Type B pancreatic cell (in vitro differentiated cells): ENCODE data around the gene MED25. TPM values are rescaled to one million over a fixed set of nuclear protein-coding genes. Genes with fewer than 3 reads are reported as not detected.

ENCODE experiments used
- DNase-seq: peaks from one replicate; pipeline ENCODE4 v3.0.0; 2021; ENCODE audit warnings: mixed read lengths; ENCODE audit not compliant: unreplicated experiment; ENCODE audit errors: extremely low spot score
- H3K27ac Mint-ChIP-seq: 2 replicates; pipeline ENCODE4 v1.8.0; 2021; ENCODE audit warnings: mild to moderate bottlenecking, mixed read lengths
- H3K27me3 Mint-ChIP-seq: 2 replicates; pipeline ENCODE4 v1.8.0; 2021; ENCODE audit warnings: mixed read lengths
- H3K36me3 Mint-ChIP-seq: 2 replicates; pipeline ENCODE4 v1.8.0; 2021; ENCODE audit warnings: mixed read lengths
- H3K4me1 Mint-ChIP-seq: one replicate; pipeline ENCODE4 v1.8.0; 2021; ENCODE audit warnings: mixed read lengths; ENCODE audit not compliant: unreplicated experiment
- H3K4me3 Mint-ChIP-seq: 2 replicates; pipeline ENCODE4 v1.8.0; 2021; ENCODE audit warnings: mild to moderate bottlenecking, mixed read lengths
- H3K9me3 Mint-ChIP-seq: 2 replicates; pipeline ENCODE4 v1.8.0; 2021; ENCODE audit warnings: mixed read lengths
- total RNA-seq: library from RNA; stranded (reverse); gene quantifications from 2 replicates; pipeline ENCODE4 v1.2.1, GENCODE V29; 2021; ENCODE audit warnings: low replicate concordance
- TF ChIP-seq, protein P1 (sequence below): fragments of 200-600 bp; sonication (generic); conservative IDR thresholded peaks from 2 replicates; pipeline ENCODE4 v1.5.0; 2021; ENCODE audit warnings: antibody characterized with exemption, mild to moderate bottlenecking

Gene MED25
- total RNA-seq, 1 donor from 2014 or later, result 88.9 TPM

DNA sequence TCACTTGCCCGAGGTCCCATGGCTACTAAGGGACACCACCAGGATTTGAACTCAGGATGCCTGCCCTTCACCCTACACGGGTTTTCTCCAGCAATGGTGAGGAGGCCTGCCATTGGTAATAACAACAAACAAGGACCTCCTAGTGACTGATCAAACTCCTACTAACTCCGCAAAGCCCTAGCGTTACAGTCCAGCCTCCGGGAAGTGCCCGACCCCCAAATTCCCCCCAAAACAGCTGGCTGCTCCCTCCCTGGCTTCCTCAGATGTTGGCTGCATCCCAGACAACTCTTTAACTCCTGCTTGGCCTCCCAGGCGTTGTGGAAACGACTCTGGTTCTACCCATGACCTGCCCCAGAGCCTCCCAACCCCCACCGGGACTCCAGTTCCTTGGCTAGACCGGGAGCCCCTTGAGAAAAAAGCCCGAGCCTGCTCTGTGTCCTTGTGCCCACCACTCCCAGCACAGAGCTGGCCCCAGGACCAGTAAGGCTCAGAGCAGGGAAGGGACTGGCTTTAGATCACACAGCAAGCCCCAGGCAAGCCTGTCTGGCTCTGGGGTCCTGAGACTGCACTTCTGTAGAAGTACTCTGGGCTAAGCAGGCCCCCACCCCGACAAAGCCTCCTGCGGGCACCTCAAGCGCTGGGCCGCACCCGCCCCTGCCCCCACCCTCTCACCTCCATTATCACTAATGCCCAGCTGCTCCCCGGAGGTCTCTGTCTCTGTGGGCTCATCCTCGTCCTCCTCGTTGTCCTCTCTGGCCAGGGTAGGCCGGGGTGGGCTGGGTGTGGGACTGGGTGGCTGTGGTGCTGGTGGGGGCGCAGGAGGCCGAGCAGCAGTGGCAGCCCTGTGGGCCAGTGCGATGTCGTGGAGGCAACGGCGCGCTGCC lies 54.4 kb downstream of the MED25 start:
- Mint-ChIP-seq H3K36me3 (peaks cover 4% of the 10 kb centered on the region), H3K27me3 (no peaks in the 10 kb centered on the region), H3K4me1 (peaks cover 2% of the 10 kb centered on the region), H3K27ac (peak overlapping the region; percentile 50), H3K4me3 (peak overlapping the region; percentile 76), H3K9me3 (no peaks in the 10 kb centered on the region)
- DNase-seq, result no peak
- TF ChIP-seq, protein P1, sequence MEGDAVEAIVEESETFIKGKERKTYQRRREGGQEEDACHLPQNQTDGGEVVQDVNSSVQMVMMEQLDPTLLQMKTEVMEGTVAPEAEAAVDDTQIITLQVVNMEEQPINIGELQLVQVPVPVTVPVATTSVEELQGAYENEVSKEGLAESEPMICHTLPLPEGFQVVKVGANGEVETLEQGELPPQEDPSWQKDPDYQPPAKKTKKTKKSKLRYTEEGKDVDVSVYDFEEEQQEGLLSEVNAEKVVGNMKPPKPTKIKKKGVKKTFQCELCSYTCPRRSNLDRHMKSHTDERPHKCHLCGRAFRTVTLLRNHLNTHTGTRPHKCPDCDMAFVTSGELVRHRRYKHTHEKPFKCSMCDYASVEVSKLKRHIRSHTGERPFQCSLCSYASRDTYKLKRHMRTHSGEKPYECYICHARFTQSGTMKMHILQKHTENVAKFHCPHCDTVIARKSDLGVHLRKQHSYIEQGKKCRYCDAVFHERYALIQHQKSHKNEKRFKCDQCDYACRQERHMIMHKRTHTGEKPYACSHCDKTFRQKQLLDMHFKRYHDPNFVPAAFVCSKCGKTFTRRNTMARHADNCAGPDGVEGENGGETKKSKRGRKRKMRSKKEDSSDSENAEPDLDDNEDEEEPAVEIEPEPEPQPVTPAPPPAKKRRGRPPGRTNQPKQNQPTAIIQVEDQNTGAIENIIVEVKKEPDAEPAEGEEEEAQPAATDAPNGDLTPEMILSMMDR, result no peak

DNA sequence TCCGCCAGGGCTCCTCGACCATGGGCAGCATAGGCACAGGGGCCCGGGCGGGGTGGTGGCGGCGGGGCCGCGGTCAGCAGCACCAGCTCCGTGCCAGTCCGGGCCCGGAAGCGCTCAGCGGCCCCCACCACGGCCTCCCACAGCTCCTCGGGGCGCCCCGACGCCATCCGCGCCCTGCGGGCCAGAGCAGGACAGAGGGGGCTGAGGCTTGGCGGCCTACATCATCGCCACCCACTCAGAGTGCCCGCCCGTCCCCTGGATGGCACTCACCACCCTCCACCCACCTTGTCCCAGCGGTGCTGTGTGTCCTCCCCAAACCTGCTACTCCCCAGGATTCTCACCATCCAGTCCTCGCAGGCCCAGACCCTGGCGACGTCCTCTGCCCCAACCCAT lies 55.0 kb downstream of the MED25 start:
- Mint-ChIP-seq H3K9me3 (no peaks in the 10 kb centered on the region), H3K27me3 (no peaks in the 10 kb centered on the region), H3K27ac (no peak overlapping the region), H3K36me3 (peaks cover 6% of the 10 kb centered on the region), H3K4me3 (no peak overlapping the region), H3K4me1 (peaks cover 2% of the 10 kb centered on the region)
- TF ChIP-seq, protein P1, result no peak
- no peak for DNase-seq

DNA sequence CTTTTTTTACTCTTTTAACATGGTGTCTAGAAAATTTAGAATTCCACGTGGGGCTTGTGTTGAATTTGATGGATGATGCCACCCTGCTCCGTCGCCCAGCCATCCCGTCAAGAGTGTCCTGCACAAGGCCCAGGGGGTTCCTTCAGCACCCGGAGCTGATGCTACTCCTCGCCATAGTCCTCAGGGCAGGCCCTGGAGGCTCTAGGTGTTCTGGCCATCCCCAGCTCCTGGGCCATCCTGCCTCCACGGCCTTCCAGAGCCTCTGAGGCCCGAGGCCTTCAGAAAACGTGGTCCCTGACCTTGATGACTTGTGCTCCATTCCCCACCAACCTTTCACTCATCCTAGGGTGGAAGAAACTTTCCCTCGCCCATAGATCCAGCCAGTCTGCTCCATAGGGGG lies 55.7 kb downstream of the MED25 start:
- no peaks in the 10 kb centered on the region for H3K27me3 Mint-ChIP-seq
- H3K36me3 Mint-ChIP-seq, result peaks cover 7% of the 10 kb centered on the region
- peak overlapping the region; percentile 26 for H3K27ac Mint-ChIP-seq
- H3K4me3 Mint-ChIP-seq, result no peak overlapping the region
- no peak for DNase-seq
- TF ChIP-seq, protein P1, result no peak
- no peaks in the 10 kb centered on the region for H3K9me3 Mint-ChIP-seq
- H3K4me1 Mint-ChIP-seq, result peaks cover 4% of the 10 kb centered on the region

DNA sequence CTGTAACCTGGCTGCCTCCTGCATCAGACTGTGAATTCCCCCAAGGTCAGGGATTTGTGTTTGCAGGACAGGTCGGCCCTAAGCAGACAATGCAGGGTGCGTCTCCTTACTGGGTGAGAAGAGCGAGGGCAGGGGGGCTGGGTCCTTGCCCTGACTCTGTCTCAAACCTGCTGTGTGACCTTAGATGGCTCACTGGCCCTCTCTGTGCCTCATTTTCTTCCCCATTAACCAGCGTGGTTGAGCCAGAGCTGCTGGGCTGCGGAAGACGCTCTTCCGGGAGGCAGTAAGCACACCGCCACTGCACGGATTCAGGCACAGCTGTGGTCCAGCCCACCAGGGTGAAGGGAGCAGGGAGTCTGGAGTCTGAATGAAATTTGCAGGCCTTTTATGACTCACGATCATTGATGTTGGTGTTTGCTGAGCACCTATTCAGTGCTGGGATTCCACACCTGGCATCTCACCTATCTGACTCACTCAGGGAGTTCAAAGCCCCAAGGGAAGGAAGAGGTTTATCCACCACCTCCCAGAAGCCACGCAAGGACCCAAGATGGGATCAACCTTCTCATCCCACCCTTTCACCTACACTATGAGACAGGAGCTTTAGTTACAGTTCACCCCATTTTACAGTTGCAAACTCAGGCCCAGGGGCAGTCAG lies 56.5 kb downstream of the MED25 start:
- Mint-ChIP-seq H3K27me3 (no peaks in the 10 kb centered on the region), H3K27ac (peak overlapping the region; percentile 35), H3K4me3 (peak overlapping the region; percentile 45), H3K9me3 (no peaks in the 10 kb centered on the region), H3K4me1 (peaks cover 4% of the 10 kb centered on the region), H3K36me3 (peaks cover 7% of the 10 kb centered on the region)
- no peak for DNase-seq
- TF ChIP-seq, protein P1, result no peak

DNA sequence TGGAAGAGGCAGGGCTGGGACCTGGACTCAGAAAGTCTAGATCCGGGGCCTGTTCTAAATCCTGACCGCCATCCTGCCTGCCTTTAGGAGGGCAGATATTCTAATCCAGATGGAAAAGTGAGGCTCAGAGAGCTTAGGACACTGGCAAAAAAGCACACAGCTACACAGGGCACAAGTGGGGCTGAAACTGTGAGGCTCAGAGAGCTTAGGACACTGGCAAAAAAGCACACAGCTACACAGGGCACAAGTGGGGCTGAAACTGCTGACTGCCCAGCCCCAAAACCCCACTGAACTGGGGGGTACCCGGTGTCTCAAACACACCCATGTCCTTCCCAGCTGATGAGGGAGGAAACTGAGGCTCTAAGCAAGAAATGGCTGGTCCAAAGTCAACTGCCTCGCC lies 57.1 kb downstream of the MED25 start:
- no peak for DNase-seq
- peaks cover 4% of the 10 kb centered on the region for H3K4me1 Mint-ChIP-seq
- peak overlapping the region; percentile 35 for H3K27ac Mint-ChIP-seq
- TF ChIP-seq, protein P1, result no peak
- H3K36me3 Mint-ChIP-seq, result peaks cover 7% of the 10 kb centered on the region
- no peak overlapping the region for H3K4me3 Mint-ChIP-seq
- H3K27me3 Mint-ChIP-seq, result no peaks in the 10 kb centered on the region
- no peaks in the 10 kb centered on the region for H3K9me3 Mint-ChIP-seq
